Neural crest cell (in vitro differentiated cells): ENCODE measurements around the gene EIF2S1. TPM values are rescaled to one million over a fixed set of nuclear protein-coding genes. Genes with fewer than 3 reads are reported as not detected.
"Not testable (repeated sequence)": the region's sequence is repeated elsewhere in the genome, so short reads cannot be mapped to it uniquely, and the experiment has no call there.

Experiments used
- DNase-seq: peaks from one replicate; pipeline ENCODE4 v3.0.0; 2021; ENCODE audit warnings: low read depth, mixed read lengths, low spot score
- H3K27ac Mint-ChIP-seq: one replicate; pipeline ENCODE4 v1.8.0; 2021; ENCODE audit warnings: mild to moderate bottlenecking, mixed read lengths; ENCODE audit not compliant: unreplicated experiment
- H3K27me3 Mint-ChIP-seq: 2 replicates; pipeline ENCODE4 v1.8.0; 2021; ENCODE audit warnings: low read depth, mild to moderate bottlenecking, mixed read lengths
- H3K36me3 Mint-ChIP-seq: 2 replicates; pipeline ENCODE4 v1.8.0; 2021; ENCODE audit warnings: low read depth, mild to moderate bottlenecking, mixed read lengths
- H3K4me1 Mint-ChIP-seq: 2 replicates; pipeline ENCODE4 v1.8.0; 2021; ENCODE audit warnings: mixed read lengths
- H3K4me3 Mint-ChIP-seq: one replicate; pipeline ENCODE4 v1.8.0; 2021; ENCODE audit warnings: mild to moderate bottlenecking, mixed read lengths
- H3K9me3 Mint-ChIP-seq: 2 replicates; pipeline ENCODE4 v1.8.0; 2021; ENCODE audit warnings: mixed read lengths
- CTCF ChIP-seq: fragments of 200-600 bp; sonication (generic); conservative IDR thresholded peaks from 2 replicates; pipeline ENCODE4 v1.5.0; 2021; ENCODE audit warnings: antibody characterized with exemption, mild to moderate bottlenecking
- total RNA-seq: library from RNA; stranded (reverse); gene quantifications from 2 replicates; pipeline ENCODE4 v1.2.1, GENCODE V29; 2021

EIF2S1 gene
- total RNA-seq, 1 donor from 2014 or later = 115 TPM

DNA sequence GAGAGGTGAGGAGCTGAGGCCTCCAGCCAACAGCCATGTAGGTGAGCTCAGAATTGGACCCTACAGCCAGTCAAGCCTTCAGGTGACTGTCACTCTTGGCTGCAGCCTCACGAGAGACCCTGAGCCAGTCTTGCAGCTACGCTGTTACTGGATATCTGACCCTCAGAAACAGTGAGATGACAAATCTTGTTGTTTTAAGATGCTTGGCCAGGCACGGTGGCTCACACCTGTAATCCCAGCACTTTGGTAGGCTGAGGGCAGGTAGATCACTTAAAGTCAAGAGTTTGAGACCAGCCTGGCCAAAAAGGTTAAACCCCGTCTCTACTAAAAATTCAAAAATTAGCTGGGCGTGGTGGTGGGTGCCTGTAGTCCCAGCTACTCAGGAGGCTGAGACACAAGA is 45.6 kb downstream of the EIF2S1 start:
- no peaks in the 10 kb centered on the region for H3K4me1 Mint-ChIP-seq
- no peak for TF ChIP-seq CTCF
- H3K27ac Mint-ChIP-seq = no peak overlapping the region
- no peaks in the 10 kb centered on the region for H3K36me3 Mint-ChIP-seq
- no peaks in the 10 kb centered on the region for H3K27me3 Mint-ChIP-seq
- no peak overlapping the region for H3K4me3 Mint-ChIP-seq
- peaks cover 2% of the 10 kb centered on the region for H3K9me3 Mint-ChIP-seq
- no peak for DNase-seq

DNA sequence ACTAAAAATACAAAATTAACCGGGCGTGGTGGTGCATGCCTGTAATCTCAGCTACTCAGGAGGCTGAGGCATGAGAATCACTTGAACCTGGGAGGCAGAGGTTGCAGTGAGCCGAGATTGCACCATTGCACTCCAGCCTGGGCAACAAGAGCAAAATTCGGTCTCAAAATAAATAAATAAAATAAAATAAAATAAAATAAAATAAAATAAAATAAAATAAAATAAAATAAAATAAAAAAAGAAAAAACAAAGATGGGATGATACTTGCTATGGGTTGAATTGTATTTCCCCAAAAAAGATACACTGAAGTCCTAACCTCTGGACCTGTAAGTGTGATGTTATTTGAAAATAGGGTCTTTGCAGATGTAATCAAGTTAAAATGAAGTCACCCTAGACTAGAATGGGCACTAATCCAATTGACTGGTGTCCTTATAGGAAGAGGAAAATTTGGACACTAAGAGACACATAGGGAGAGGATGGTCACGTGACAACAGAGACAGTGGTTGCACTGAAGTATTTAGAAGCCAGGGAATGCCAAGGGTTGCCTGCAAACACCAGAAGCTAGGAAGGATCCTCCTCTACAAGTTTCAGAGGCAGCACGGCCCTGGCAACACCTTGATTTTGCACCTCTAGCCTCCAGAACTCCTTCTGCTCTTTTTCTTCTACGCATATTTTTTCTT is 48.1 kb downstream of the EIF2S1 start:
- not testable (repeated sequence) for H3K9me3 Mint-ChIP-seq, H3K36me3 Mint-ChIP-seq, H3K27me3 Mint-ChIP-seq, H3K27ac Mint-ChIP-seq, DNase-seq, H3K4me1 Mint-ChIP-seq, H3K4me3 Mint-ChIP-seq

DNA sequence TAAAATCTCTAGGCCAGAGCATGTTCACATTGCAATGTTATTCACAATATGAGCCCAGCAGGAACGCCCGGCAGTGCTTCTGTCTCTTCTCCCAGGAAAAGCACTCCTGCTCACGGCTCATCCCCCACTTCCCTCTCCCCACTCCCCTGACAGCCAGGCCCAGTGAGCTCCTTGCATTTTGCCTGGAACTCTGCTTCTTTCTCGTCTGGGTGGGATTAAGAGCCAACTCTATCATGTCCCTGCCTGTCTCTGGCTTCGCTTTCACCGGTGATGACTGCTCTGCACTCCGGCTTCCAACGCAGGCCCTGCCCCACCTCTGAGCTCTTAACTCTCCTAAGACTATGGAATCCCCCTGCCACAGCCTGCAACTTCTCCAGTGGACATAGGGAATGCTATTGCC is 49.3 kb downstream of the EIF2S1 start:
- Mint-ChIP-seq H3K36me3 (no peaks in the 10 kb centered on the region), H3K27me3 (no peaks in the 10 kb centered on the region), H3K27ac (peak overlapping the region; percentile 43), H3K4me1 (no peaks in the 10 kb centered on the region), H3K9me3 (no peaks in the 10 kb centered on the region), H3K4me3 (no peak overlapping the region)
- DNase-seq = no peak
- TF ChIP-seq CTCF = no peak

DNA sequence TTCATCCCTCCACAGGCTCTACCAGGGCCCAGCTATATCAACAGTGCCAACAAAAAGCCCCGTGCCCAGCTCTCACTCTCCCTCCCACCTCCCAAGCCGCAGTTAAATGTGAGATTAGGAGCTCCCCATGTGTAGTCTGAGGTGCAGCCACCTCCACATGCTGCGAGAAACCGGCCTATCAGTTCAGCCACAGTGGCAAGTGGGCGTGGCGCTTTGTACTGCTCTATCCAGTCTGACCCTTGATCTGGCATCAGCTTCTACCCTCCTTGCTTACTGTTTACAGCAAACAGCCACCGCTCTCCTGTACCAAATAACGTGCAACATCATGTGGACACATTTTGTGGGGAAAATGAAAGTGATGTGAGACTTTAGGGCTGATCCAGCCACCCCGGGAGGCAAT is 50.2 kb downstream of the EIF2S1 start:
- H3K27me3 Mint-ChIP-seq = no peaks in the 10 kb centered on the region
- H3K36me3 Mint-ChIP-seq = no peaks in the 10 kb centered on the region
- DNase-seq = no peak
- no peaks in the 10 kb centered on the region for H3K4me1 Mint-ChIP-seq
- H3K4me3 Mint-ChIP-seq = no peak overlapping the region
- H3K27ac Mint-ChIP-seq = no peak overlapping the region
- no peak for TF ChIP-seq CTCF
- H3K9me3 Mint-ChIP-seq = no peaks in the 10 kb centered on the region

DNA sequence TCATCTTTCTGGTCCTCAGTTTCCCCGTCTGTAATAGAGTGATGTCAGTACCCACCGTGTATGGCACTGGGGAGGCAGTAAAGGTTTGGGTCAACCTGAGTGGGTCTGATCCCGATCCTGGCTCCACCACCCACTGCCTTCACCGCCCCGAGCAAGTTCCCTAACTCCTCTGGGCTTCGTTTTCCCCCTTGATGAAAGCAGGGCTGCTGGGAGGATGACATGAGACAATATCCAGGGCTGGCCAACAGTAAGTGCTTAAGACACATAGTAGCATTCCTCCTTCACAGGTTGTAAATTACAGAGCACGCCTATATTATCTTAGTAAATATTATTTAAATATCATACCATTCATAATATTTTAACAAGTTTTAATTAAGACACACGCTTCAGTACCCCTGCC is 51.2 kb downstream of the EIF2S1 start:
- no peak overlapping the region for H3K27ac Mint-ChIP-seq
- H3K4me1 Mint-ChIP-seq = no peaks in the 10 kb centered on the region
- no peak overlapping the region for H3K4me3 Mint-ChIP-seq
- no peaks in the 10 kb centered on the region for H3K36me3 Mint-ChIP-seq
- no peaks in the 10 kb centered on the region for H3K9me3 Mint-ChIP-seq
- TF ChIP-seq CTCF = no peak
- no peaks in the 10 kb centered on the region for H3K27me3 Mint-ChIP-seq
- DNase-seq = no peak

- H3K4me3 Mint-ChIP-seq = no peak within 1 kb of the TSS
- no peaks in the 10 kb centered on the region for H3K9me3 Mint-ChIP-seq
- TF ChIP-seq CTCF = no peak
- no peak within 1 kb of the TSS for H3K27ac Mint-ChIP-seq
- no peaks in the 10 kb centered on the region for H3K27me3 Mint-ChIP-seq
- no peaks in the 10 kb centered on the region for H3K36me3 Mint-ChIP-seq
- no peaks in the 10 kb centered on the region for H3K4me1 Mint-ChIP-seq
- no peak for DNase-seq
Observed at GRCh38 chr14:67411820-67412421, 51.8 kb downstream of the EIF2S1 start, which contains the start of gene PLEK2. PLEK2 (minus strand) TSS chr14:67412165; CDS start chr14:67412059, 106 bp downstream.
